SIG-M5 treated with dmso at 0.1 percent for 504 hours (cell line): ENCODE data around the gene OR51A2.
A peak's percentile ranks its signal among the peaks of the same experiment; 100 is the strongest.
"Not testable (repeated sequence)": the region's sequence is repeated elsewhere in the genome, so short reads cannot be mapped to it uniquely, and the experiment has no call there.

ENCODE experiments used
- DNase-seq: peaks from one replicate; lab custom pipeline; 2025; ENCODE audit not compliant: unreplicated experiment; lab: John Stamatoyannopoulos, UW

Gene OR51A2, protein sequence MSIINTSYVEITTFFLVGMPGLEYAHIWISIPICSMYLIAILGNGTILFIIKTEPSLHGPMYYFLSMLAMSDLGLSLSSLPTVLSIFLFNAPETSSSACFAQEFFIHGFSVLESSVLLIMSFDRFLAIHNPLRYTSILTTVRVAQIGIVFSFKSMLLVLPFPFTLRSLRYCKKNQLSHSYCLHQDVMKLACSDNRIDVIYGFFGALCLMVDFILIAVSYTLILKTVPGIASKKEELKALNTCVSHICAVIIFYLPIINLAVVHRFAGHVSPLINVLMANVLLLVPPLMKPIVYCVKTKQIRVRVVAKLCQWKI

GRCh38 chr11:4955613-4956012 lies at the start of gene OR51A2:
OR51A2 (minus strand) TSS chr11:4955713; CDS start chr11:4955713, 0 bp downstream.
- DNase-seq, result not testable (repeated sequence)

- peak; percentile 5 for DNase-seq
Measured at GRCh38 chr11:5004424-5005274, 49.1 kb upstream of the OR51A2 start.

- no peak for DNase-seq
Measured at GRCh38 chr11:4994551-4994950, 39.0 kb upstream of the OR51A2 start, which contains the start of gene OR51L1. OR51L1 (plus strand) TSS chr11:4994851; CDS start chr11:4998983, 4,132 bp downstream.

DNA sequence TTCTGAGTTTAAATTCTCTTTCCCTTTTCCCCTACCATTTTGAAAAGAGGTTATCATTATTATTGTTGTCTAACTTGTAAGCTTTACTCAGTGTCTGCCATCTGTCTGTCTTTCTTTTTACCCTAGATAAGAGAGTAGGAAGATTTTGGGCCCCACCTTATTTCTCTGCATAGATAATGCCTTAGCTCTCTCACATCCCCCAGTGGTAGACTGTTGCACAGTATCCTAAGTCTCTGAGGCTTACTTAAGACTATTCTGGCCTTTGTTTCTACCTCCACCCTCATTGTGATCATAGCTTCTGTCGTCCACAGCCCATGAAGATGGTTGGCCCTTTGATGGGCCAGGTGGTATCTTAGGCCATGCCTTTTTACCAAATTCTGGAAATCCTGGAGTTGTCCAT lies 35.5 kb upstream of the OR51A2 start:
- no peak for DNase-seq

GRCh38 chr11:4983841-4984240 lies 28.3 kb upstream of the OR51A2 start:
- DNase-seq, result no peak

DNA sequence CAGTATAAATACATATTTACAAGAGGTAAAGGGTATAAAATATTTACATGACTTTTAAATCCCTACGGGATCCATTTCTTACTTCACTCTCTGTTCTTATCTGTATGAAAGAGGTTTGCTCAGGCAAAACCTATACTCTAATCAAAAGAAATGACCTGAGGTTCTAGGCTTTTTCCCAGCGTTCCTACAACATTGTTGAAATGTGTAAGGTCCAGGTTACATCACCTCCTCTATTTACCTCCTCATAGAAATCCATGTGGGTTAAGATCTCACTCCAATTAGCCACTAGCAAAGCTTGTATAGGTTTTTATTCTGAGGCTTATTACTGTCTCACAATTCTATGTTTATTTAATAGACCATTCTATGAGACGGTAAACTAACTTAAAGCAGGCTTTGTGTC lies 27.2 kb upstream of the OR51A2 start:
- no peak for DNase-seq

- no peak for DNase-seq
Measured at GRCh38 chr11:4979036-4979435, 23.5 kb upstream of the OR51A2 start.

DNA sequence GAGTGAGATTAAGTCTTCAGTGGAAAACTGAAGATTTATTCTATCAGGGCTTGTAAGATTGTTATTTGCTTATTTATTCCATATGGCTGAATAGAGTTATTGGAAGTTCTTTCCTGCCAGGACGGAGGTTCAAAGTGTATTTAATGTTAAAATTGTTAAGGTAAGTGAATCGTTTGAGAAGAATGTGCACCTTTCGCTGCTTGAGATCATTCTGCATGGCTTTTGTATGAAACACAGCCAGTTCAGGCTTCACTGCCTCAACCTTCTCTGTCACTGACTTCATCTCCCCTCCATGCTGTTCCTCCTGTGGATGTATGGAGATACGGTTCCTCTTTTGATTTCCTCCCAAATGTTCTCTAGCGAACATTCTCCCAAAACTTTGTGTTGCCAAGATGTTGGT lies 19.9 kb upstream of the OR51A2 start:
- DNase-seq, result no peak

- no peak for DNase-seq
Measured at GRCh38 chr11:4962816-4963215, 7.3 kb upstream of the OR51A2 start.

- DNase-seq, result no peak
Measured at GRCh38 chr11:4960877-4961276, 5.4 kb upstream of the OR51A2 start.

GRCh38 chr11:4957396-4957795 lies 1.9 kb upstream of the OR51A2 start:
- no peak for DNase-seq

DNA sequence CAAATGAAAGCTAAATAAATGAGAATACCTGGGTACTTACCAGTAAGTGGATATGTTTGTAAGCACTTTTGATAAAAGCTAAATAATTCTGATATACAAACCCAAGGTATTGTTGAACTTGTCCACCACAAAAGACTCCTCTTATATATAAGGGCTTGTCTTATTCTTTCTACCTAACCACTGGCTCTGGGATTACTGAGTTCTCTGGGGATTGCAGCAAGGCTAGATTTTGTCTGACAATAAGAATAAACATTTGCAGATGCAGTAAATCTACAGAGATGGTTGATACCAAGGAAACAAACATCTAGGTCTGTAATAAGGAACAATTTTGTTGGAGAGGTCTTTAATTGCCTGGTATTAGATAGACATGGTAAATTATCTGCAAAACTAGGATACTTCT lies 8.0 kb downstream of the OR51A2 start, which contains the start of gene OR51A4:
TSS of gene OR51A4 (minus strand) at position 101 of the 400 bp plus-strand sequence. CDS start 505 bp downstream, outside the sequence.
- no peak for DNase-seq

DNA sequence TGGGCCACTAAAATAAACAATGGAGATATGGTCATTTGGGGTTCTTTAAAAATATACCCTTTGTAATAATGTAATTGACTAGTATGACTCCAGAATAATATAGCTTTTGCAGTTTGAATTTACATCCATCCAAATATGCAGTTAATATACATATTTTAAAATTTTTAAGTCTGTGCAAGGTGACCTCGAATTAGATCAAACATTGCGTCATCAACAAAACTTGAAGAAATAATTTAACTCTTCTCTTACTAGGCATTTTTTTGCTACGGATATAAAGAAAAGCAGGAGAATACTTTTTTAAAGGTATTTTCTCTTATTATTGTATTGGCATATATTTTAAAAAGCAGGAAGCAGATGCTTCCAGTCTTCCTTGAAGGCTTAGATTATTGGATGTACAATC lies 18.8 kb downstream of the OR51A2 start:
- no peak for DNase-seq

DNA sequence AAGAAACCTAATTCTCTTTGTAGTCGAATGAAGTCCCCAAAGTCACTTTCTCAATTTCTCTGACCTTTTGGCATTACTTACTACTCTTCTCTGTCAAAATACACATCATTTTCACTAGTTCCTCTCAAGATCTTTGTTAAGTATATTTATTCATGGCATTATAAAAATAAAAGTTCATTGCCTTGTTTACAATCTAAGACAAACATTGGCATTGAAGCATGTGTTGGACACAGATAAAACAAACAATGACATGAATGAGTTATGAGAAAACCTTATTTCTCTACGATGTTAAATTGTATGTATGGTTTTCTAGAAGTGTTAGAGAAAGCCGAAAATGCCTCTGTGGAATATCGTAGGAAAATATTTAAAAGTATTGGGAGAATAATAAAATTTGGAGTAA lies 22.8 kb downstream of the OR51A2 start:
- no peak for DNase-seq

- DNase-seq, result no peak
Measured at GRCh38 chr11:4926608-4927007, 28.9 kb downstream of the OR51A2 start.

DNA sequence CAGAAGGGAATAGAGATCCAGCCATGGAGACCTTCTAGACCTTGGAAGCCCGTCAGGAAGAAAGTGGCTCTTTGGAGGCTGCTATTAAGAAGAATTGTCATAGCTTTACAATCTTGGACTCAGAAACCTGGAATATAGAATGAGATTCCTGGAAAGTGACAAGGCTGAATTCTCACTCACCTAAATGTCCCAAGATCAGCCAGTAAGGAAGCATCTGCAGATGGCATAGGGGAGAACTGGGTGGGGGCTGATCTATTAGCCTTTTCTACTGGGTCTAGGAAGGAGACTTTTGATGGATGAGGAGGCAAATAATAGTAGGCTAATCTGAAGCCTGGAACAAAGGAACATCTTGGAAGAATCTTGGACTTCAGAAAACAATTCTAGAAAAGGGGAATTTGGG lies 31.3 kb downstream of the OR51A2 start, which contains the start of gene OR51G1:
TSS of gene OR51G1 (minus strand) at position 101 of the 400 bp plus-strand sequence. CDS start at position 101, 0 bp downstream.
- no peak for DNase-seq

- no peak for DNase-seq
Measured at GRCh38 chr11:4922304-4922703, 33.2 kb downstream of the OR51A2 start.

DNA sequence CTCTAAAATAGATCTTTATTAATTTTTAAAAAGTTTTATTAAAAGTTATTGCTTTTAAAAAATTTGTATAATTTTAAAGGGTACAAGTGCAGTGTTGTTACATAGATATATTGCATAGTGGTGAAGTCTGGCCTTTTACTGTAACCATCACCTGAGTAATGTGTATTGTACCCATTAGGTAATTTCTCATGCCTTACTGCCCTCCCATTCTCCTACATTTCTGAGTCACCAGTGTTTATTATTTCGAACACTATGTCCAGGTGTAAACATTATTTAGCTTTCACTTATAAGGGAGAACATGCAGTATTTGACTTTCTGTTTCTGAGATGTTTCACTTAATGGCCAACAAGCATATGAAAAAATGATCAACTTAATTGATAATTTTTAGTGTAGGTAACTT lies 33.7 kb downstream of the OR51A2 start:
- DNase-seq, result no peak

- no peak for DNase-seq
Measured at GRCh38 chr11:4919250-4919649, 36.3 kb downstream of the OR51A2 start, which contains the start of gene OR51G2. OR51G2 (minus strand) TSS chr11:4919350; CDS start chr11:4915663, 3,687 bp downstream.

DNA sequence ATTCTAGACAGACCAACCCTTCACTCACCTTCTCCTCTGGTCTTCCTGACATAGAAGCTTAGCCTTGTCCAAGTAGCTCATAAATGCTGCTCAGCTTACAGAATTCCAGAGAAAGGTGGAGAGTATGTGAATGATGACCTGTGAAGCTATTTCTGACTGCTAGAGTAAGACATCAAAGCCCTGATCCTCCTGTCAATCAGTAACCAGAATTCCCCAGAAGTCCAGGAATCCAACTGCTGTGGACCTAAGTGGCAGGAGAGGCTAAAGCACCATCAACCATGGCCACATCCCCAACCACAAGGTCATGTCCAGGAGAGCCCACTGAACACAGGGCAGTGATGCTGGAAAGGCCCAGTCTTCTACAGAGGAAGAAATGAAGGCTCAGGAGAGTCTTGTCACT lies 38.9 kb downstream of the OR51A2 start:
- no peak for DNase-seq
